Neural cell (in vitro differentiated cells): ENCODE data around the gene ACTG1. TPM values are rescaled to one million over a fixed set of nuclear protein-coding genes. Genes with fewer than 3 reads are reported as not detected.
A peak's percentile ranks its signal among the peaks of the same experiment; 100 is the strongest.

Experiments
- H2AFZ ChIP-seq: fragments of 200-600, 300-800 bp; sonication (generic), shearing (Covaris generic); 2 replicates; pipeline ENCODE4 v1.6.0; 2014; ENCODE audit warnings: low read depth, mild to moderate bottlenecking, antibody characterized with exemption, low read length, moderate library complexity
- H3F3A ChIP-seq: fragments of 200-600 bp; shearing (Covaris generic); 2 replicates; pipeline ENCODE4 v1.6.1; 2016; ENCODE audit warnings: mild to moderate bottlenecking, moderate library complexity, mixed read lengths, antibody characterized with exemption, low read length; ENCODE audit not compliant: insufficient read depth, poor library complexity, severe bottlenecking
- H3K27ac ChIP-seq: fragments of 200-600, 300-800 bp; sonication (generic), shearing (Covaris generic); 2 replicates; pipeline ENCODE4 v1.5.1; 2014; ENCODE audit warnings: mild to moderate bottlenecking, low read length, moderate library complexity
- H3K27me3 ChIP-seq: fragments of 300-800, 200-600 bp; sonication (generic), shearing (Covaris generic); 2 replicates; pipeline ENCODE4 v1.6.0; 2014; ENCODE audit warnings: mild to moderate bottlenecking, low read depth, low read length, moderate library complexity; ENCODE audit not compliant: insufficient read depth
- H3K36me3 ChIP-seq: fragments of 300-800, 200-600 bp; sonication (generic), shearing (Covaris generic); 2 replicates; pipeline ENCODE4 v1.5.1; 2014; ENCODE audit warnings: mild to moderate bottlenecking, antibody characterized with exemption, low read length, moderate library complexity; ENCODE audit not compliant: insufficient read depth
- H3K4me2 ChIP-seq: fragments of 300-800, 200-600 bp; sonication (generic), shearing (Covaris generic); 2 replicates; pipeline ENCODE4 v1.6.0; 2014; ENCODE audit warnings: mild to moderate bottlenecking, low read length
- H3K4me3 ChIP-seq: fragments of 300-800, 200-600 bp; sonication (generic), shearing (Covaris generic); 2 replicates; pipeline ENCODE4 v1.5.1; 2014; ENCODE audit warnings: mild to moderate bottlenecking, low read length, moderate library complexity
- H3K79me2 ChIP-seq: fragments of 200-600 bp; shearing (Covaris generic); replicated peaks from 2 replicates; pipeline ENCODE4 v1.6.0; 2014; ENCODE audit warnings: mild to moderate bottlenecking, low read length, moderate library complexity; ENCODE audit not compliant: insufficient read depth
- H3K9ac ChIP-seq: fragments of 300-800, 200-600 bp; sonication (generic), shearing (Covaris generic); 2 replicates; pipeline ENCODE4 v1.6.1; 2016; ENCODE audit warnings: mild to moderate bottlenecking, low read length, mixed read lengths
- H3K9me2 ChIP-seq: fragments of 200-600 bp; shearing (Covaris generic); 2 replicates; pipeline ENCODE4 v1.6.1; 2016; ENCODE audit warnings: mild to moderate bottlenecking, low read length, mixed read lengths; ENCODE audit not compliant: insufficient read depth
- H3K9me3 ChIP-seq: fragments of 200-600, 300-800 bp; sonication (generic), shearing (Covaris generic); 2 replicates; pipeline ENCODE4 v1.6.1; 2016; ENCODE audit warnings: mild to moderate bottlenecking, mixed run types, low read length, moderate library complexity, mixed read lengths
- H4K20me1 ChIP-seq: fragments of 200-600 bp; shearing (Covaris generic); 2 replicates; pipeline ENCODE4 v1.6.1; 2016; ENCODE audit warnings: mild to moderate bottlenecking, mixed run types; ENCODE audit not compliant: insufficient read depth
- EP300 ChIP-seq: fragments of 450-650 bp; conservative IDR thresholded peaks from 2 replicates; pipeline ENCODE4 v1.6.1; 2014; ENCODE audit warnings: antibody characterized with exemption, mild to moderate bottlenecking, moderate library complexity; ENCODE audit not compliant: poor library complexity, severe bottlenecking
- EZH2 ChIP-seq: fragments of 200-600, 300-800 bp; shearing (Covaris generic), sonication (generic); IDR thresholded peaks from 2 replicates; pipeline ENCODE4 v1.6.1; 2014; ENCODE audit warnings: antibody characterized with exemption, low read length, borderline replicate concordance, mild to moderate bottlenecking; ENCODE audit not compliant: insufficient read depth, poor library complexity, severe bottlenecking
- MXI1 ChIP-seq: fragments of 450-650 bp; conservative IDR thresholded peaks from 2 replicates; pipeline ENCODE4 v1.6.1; 2014; ENCODE audit warnings: antibody characterized with exemption, mild to moderate bottlenecking; ENCODE audit not compliant: poor library complexity, severe bottlenecking
- POLR2AphosphoS5 ChIP-seq: IDR thresholded peaks from 2 replicates; pipeline ENCODE4 v1.6.1; 2012
- RAD21 ChIP-seq: fragments of 450-650 bp; conservative IDR thresholded peaks from 2 replicates; pipeline ENCODE4 v1.6.1; 2014; ENCODE audit warnings: antibody characterized with exemption, mild to moderate bottlenecking, moderate library complexity
- REST ChIP-seq: IDR thresholded peaks from 2 replicates; pipeline ENCODE4 v1.6.1; 2012; ENCODE audit warnings: borderline replicate concordance
- SMC3 ChIP-seq: fragments of 450-650 bp; conservative IDR thresholded peaks from 2 replicates; pipeline ENCODE4 v1.6.1; 2014; ENCODE audit warnings: antibody characterized with exemption, mild to moderate bottlenecking, moderate library complexity; ENCODE audit not compliant: poor library complexity
- TAF1 ChIP-seq: IDR thresholded peaks from 2 replicates; pipeline ENCODE4 v1.6.1; 2012; ENCODE audit warnings: low read depth
- polyA plus RNA-seq: library from polyadenylated mRNA; depleted of rRNA; stranded (reverse); fragments of >200 nt; gene quantifications from 2 replicates; pipeline ENCODE4 v1.2.3, GENCODE V29; 2014
- TF ChIP-seq, protein P1 (sequence below): fragments of 450-650 bp; IDR thresholded peaks from 2 replicates; pipeline ENCODE4 v1.5.1; 2014; ENCODE audit warnings: antibody characterized with exemption, mild to moderate bottlenecking, moderate library complexity; ENCODE audit not compliant: poor library complexity, severe bottlenecking

ACTG1 gene
- polyA plus RNA-seq, 1 donor from 2014 or later, result 9,187 TPM

- peaks cover 31% of the 10 kb centered on the region for H3K36me3 ChIP-seq
- peaks cover 41% of the 10 kb centered on the region for H4K20me1 ChIP-seq
Observed at GRCh38 chr17:81513372-81513752, 763 bp upstream of the ACTG1 start.

DNA sequence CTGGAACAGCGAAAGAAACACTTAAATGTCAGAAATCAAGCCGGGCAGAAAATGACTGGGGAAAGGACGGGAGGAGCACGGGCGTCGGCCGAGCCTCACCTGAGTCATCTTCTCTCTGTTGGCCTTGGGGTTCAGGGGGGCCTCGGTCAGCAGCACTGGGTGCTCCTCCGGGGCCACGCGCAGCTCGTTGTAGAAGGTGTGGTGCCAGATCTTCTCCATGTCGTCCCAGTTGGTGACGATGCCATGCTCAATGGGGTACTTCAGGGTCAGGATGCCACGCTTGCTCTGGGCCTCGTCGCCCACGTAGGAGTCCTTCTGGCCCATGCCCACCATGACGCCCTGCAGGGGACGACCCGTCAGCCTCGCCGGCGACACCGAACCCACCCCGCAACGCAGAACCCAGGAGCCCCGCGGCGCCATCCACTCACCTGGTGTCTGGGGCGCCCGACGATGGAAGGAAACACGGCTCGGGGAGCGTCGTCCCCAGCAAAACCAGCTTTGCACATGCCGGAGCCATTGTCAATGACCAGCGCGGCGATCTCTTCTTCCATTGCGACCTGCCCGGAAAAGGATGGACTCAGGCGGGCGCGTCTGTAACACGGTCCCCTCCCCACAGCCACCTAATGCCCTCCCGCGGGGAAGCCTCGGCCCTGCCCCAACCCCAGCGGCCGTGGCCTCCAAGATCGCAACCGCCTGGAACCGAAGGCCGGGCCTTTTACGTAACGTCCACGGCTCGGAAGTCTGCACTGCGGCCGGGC is 616 bp downstream of the ACTG1 start:
- Histone ChIP-seq H4K20me1 (peaks cover 49% of the 10 kb centered on the region), H3K4me2 (no peak overlapping the region), H2AFZ (no peak overlapping the region), H3K27ac (peak overlapping the region; percentile 96), H3K9me2 (no peaks in the 10 kb centered on the region), H3K36me3 (peaks cover 31% of the 10 kb centered on the region), H3K79me2 (peaks cover 79% of the 10 kb centered on the region), H3K27me3 (no peaks in the 10 kb centered on the region), H3K9ac (peak overlapping the region; percentile 99), H3F3A (peaks cover 16% of the 10 kb centered on the region), H3K9me3 (no peaks in the 10 kb centered on the region), H3K4me3 (peak overlapping the region; percentile 99)
- TF ChIP-seq MXI1, result peak; percentile 46
- no peak for TF ChIP-seq TAF1
- TF ChIP-seq REST, result peak; percentile 60
- TF ChIP-seq POLR2AphosphoS5, result peak; percentile 75
- TF ChIP-seq SMC3, result no peak
- no peak for TF ChIP-seq EP300

More at GRCh38 chr17:81513372-81513752, 763 bp upstream of the ACTG1 start:
- no peaks in the 10 kb centered on the region for H3K9me3 ChIP-seq
- peak overlapping the region; percentile 94 for H3K4me2 ChIP-seq
- peak overlapping the region; percentile 99 for H3K27ac ChIP-seq
- peak overlapping the region; percentile 99 for H3K9ac ChIP-seq
- H2AFZ ChIP-seq, result no peak overlapping the region
- peaks cover 16% of the 10 kb centered on the region for H3F3A ChIP-seq
- H3K9me2 ChIP-seq, result no peaks in the 10 kb centered on the region
- peak overlapping the region; percentile 92 for H3K4me3 ChIP-seq
- H3K79me2 ChIP-seq, result peaks cover 72% of the 10 kb centered on the region
- TF ChIP-seq EP300 (no peak), REST (peak; percentile 63), POLR2AphosphoS5 (peak; percentile 3), TAF1 (peak; percentile 9)
- peaks cover 5% of the 10 kb centered on the region for H3K27me3 ChIP-seq

GRCh38 chr17:81511554-81511803 is 1.1 kb downstream of the ACTG1 start:
- Histone ChIP-seq H2AFZ (no peak overlapping the region), H4K20me1 (peaks cover 49% of the 10 kb centered on the region), H3K79me2 (peaks cover 74% of the 10 kb centered on the region), H3K9ac (peak overlapping the region; percentile 99), H3K27ac (peak overlapping the region; percentile 96), H3K9me3 (no peaks in the 10 kb centered on the region), H3K9me2 (no peaks in the 10 kb centered on the region), H3F3A (peaks cover 16% of the 10 kb centered on the region), H3K36me3 (peaks cover 31% of the 10 kb centered on the region), H3K4me3 (peak overlapping the region; percentile 99), H3K27me3 (no peaks in the 10 kb centered on the region), H3K4me2 (peak overlapping the region; percentile 15)
- TF ChIP-seq, protein P1, sequence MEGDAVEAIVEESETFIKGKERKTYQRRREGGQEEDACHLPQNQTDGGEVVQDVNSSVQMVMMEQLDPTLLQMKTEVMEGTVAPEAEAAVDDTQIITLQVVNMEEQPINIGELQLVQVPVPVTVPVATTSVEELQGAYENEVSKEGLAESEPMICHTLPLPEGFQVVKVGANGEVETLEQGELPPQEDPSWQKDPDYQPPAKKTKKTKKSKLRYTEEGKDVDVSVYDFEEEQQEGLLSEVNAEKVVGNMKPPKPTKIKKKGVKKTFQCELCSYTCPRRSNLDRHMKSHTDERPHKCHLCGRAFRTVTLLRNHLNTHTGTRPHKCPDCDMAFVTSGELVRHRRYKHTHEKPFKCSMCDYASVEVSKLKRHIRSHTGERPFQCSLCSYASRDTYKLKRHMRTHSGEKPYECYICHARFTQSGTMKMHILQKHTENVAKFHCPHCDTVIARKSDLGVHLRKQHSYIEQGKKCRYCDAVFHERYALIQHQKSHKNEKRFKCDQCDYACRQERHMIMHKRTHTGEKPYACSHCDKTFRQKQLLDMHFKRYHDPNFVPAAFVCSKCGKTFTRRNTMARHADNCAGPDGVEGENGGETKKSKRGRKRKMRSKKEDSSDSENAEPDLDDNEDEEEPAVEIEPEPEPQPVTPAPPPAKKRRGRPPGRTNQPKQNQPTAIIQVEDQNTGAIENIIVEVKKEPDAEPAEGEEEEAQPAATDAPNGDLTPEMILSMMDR, result no peak
- TF ChIP-seq REST, result no peak
- TF ChIP-seq RAD21, result no peak
- no peak for TF ChIP-seq MXI1
- no peak for TF ChIP-seq SMC3
- TF ChIP-seq POLR2AphosphoS5, result no peak
- TF ChIP-seq EZH2, result no peak
- TF ChIP-seq EP300, result no peak
